A549 treated with AZD2906 at 1 μM for 4 hours (cell line): ENCODE data around the gene SHROOM4. TPM values are rescaled to one million over a fixed set of nuclear protein-coding genes. Genes with fewer than 3 reads are reported as not detected.

Experiments used
- total RNA-seq: library from RNA; stranded (reverse); fragments of 200-300 nt; extraction: Qiagen RNA extraction; gene quantifications from 5 replicates; pipeline ENCODE4 v1.2.3, GENCODE V29; 2022

The SHROOM4 gene
- not detected in 5 replicates for total RNA-seq

DNA sequence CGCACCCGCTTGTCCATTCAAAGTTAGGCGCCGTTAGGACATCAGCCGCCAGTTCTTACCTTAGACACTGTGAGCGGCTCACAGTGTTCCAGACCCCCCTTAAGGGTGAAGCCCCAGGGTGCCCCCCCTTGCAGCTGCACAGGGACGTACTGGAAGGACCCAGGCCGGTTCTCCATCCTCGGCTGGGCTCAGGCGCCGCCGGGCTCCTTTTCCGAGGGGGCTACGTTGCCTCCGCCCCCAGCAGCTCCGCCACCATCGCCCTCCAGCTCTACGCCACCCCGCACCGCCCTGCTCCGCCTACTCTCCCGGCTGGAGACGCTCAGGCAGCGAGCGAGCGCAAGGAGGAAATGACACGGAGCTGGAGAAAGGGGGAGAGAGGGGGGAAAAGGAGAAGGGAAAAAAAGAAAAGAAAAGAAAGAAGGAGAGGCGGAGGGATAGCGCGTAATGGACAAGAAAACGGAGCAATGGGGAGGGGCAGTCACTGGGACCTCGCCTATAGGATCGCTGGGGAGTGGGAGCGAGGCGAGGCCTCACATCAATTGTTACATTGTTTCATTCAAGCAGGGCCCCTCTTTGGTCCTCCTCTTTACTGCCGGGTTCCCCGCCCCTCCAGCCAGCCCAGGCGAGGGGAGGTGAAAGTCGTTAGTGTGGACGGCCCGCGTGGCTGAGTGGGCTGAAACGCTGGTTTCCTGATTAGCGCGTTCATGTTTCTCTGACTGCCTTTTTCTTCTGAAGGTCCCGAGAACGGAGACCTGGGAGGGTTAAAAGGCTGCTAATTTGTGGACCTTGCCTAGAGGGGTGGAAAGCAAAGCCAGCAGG lies at the start of gene SHROOM4:
TSS of gene SHROOM4 (minus strand) at position 352 of the 819 bp plus-strand sequence. CDS start at position 176, 176 bp downstream.

Other genes starting within 250 kb of the SHROOM4 start
- not detected in 5 replicates for gene BMP15, start 96.5 kb upstream of the SHROOM4 start, total RNA-seq